ENCODE results near the gene CDH26.

- TF ChIP-seq, protein P1, sequence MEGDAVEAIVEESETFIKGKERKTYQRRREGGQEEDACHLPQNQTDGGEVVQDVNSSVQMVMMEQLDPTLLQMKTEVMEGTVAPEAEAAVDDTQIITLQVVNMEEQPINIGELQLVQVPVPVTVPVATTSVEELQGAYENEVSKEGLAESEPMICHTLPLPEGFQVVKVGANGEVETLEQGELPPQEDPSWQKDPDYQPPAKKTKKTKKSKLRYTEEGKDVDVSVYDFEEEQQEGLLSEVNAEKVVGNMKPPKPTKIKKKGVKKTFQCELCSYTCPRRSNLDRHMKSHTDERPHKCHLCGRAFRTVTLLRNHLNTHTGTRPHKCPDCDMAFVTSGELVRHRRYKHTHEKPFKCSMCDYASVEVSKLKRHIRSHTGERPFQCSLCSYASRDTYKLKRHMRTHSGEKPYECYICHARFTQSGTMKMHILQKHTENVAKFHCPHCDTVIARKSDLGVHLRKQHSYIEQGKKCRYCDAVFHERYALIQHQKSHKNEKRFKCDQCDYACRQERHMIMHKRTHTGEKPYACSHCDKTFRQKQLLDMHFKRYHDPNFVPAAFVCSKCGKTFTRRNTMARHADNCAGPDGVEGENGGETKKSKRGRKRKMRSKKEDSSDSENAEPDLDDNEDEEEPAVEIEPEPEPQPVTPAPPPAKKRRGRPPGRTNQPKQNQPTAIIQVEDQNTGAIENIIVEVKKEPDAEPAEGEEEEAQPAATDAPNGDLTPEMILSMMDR (IDR thresholded peaks at IDR 0.05): no peak
- TF ChIP-seq POLR2A (IDR thresholded peaks at IDR 0.05): no peak
Measured at GRCh38 chr20:60062431-60063047, 104.3 kb downstream of the CDH26 start.

All from uterus (tissue), 2 donors.